A673 (cell line): ENCODE results near the gene HOXC10. TPM values are rescaled to one million over a fixed set of nuclear protein-coding genes. Genes with fewer than 3 reads are reported as not detected.

ENCODE experiments used
- BruUV-seq: library from RNA; stranded (reverse); fragments of 400-500 nt; replicated peaks from 2 replicates; lab custom pipeline; 2021; lab: Mats Ljungman, UMichigan
- CTCF ChIA-PET: fragments of 300-600 bp; sonication (Branson Sonifier 250); formaldehyde crosslinking; loops from one replicate; lab custom pipeline; 2022; ENCODE audit warnings: antibody characterized with exemption; lab: Charles Lee
- POLR2A ChIA-PET: fragments of 300-600 bp; sonication (Branson Sonifier 250); formaldehyde crosslinking; loops from one replicate; lab custom pipeline; 2022; ENCODE audit warnings: antibody characterized with exemption; ENCODE audit not compliant: low non-redundant PET; lab: Charles Lee
- DNase-seq: peaks from one replicate; pipeline ENCODE4 v3.0.0-alpha.2; 2015; ENCODE audit warnings: low spot score
- H3K27ac ChIP-seq: fragments of 200-600 bp; sonication (generic); 2 replicates; pipeline ENCODE4 v1.5.1; 2016; ENCODE audit warnings: mixed run types, low read depth, mild to moderate bottlenecking, mixed read lengths, antibody characterized with exemption, low read length; ENCODE audit not compliant: poor library complexity, severe bottlenecking
- H3K27me3 ChIP-seq: fragments of 200-600 bp; sonication (generic); replicated peaks from 2 replicates; pipeline ENCODE4 v1.6.1; 2017; ENCODE audit warnings: mixed run types, low read depth, mild to moderate bottlenecking, mixed read lengths, antibody characterized with exemption, low read length; ENCODE audit not compliant: insufficient read depth, poor library complexity
- H3K36me3 ChIP-seq: fragments of 200-600 bp; sonication (generic); 2 replicates; pipeline ENCODE4 v1.6.1; 2016; ENCODE audit warnings: mixed run types, mild to moderate bottlenecking, mixed read lengths, antibody characterized with exemption, low read length; ENCODE audit not compliant: insufficient read depth, poor library complexity, severe bottlenecking
- H3K4me1 ChIP-seq: fragments of 200-600 bp; sonication (generic); 2 replicates; pipeline ENCODE4 v1.6.1; 2017; ENCODE audit warnings: mixed run types, mild to moderate bottlenecking, mixed read lengths, antibody characterized with exemption, low read length; ENCODE audit not compliant: insufficient read depth, poor library complexity, severe bottlenecking
- H3K4me3 ChIP-seq: fragments of 200-600 bp; sonication (generic); 2 replicates; pipeline ENCODE4 v1.5.1; 2016; ENCODE audit warnings: low read depth, mixed run types, mild to moderate bottlenecking, mixed read lengths, low read length; ENCODE audit not compliant: poor library complexity, severe bottlenecking
- H3K9me3 ChIP-seq: fragments of 200-600 bp; sonication (generic); 2 replicates; pipeline ENCODE4 v1.6.1; 2016; ENCODE audit warnings: mixed run types, low read depth, mild to moderate bottlenecking, mixed read lengths, antibody characterized with exemption, low read length; ENCODE audit not compliant: poor library complexity, severe bottlenecking
- EZH2 ChIP-seq: fragments of 200-600 bp; sonication (generic); IDR thresholded peaks from 2 replicates; pipeline ENCODE4 v1.6.1; 2017; ENCODE audit warnings: borderline replicate concordance, low read depth, mild to moderate bottlenecking, mixed read lengths, antibody characterized with exemption, low read length; ENCODE audit not compliant: poor library complexity, severe bottlenecking
- intact Hi-C: fragments of 100-400 bp; cut with micrococcal nuclease; formaldehyde crosslinking; loops from one replicate; pipeline ENCODE4 v1.10.0; 2022; ENCODE audit not compliant: unreplicated experiment
- total RNA-seq: library from RNA; stranded (reverse); gene quantifications from 2 replicates; pipeline ENCODE4 v1.2.3, GENCODE V29; 2021
- TF ChIP-seq, protein P1 (sequence below): fragments of 300-800, 200-600 bp; sonication (generic); conservative IDR thresholded peaks from 2 replicates; pipeline ENCODE4 v1.5.1; 2017; ENCODE audit warnings: low read depth, mild to moderate bottlenecking, antibody characterized with exemption, low read length, moderate library complexity, mixed read lengths

HOXC10 gene
- total RNA-seq, 1 experiment from 2014 or later, result 27.8 TPM

- BruUV-seq, result no TSS peak
Measured at GRCh38 chr12:54036620-54037359, 51.8 kb downstream of the HOXC10 start.

GRCh38 chr12:54037360-54038283, 52.7 kb downstream of the HOXC10 start:
- H3K9me3 ChIP-seq, result no peaks in the 10 kb centered on the region
- no peak overlapping the region for H3K27ac ChIP-seq
- no peak overlapping the region for H3K4me3 ChIP-seq
- POLR2A ChIA-PET, result no interaction called here
- CTCF ChIA-PET, result interaction anchor here (0.6 to 1.0 kb wide), 2 partner anchors 32 to 167 kb away, joined by 3 read pairs; no protein-coding TSS in a partner anchor
- DNase-seq, result no peak
- H3K27me3 ChIP-seq, result no peaks in the 10 kb centered on the region
- no peaks in the 10 kb centered on the region for H3K36me3 ChIP-seq
- intact Hi-C loops, result no loop called here
- TF ChIP-seq EZH2, result no peak
- TF ChIP-seq, protein P1, sequence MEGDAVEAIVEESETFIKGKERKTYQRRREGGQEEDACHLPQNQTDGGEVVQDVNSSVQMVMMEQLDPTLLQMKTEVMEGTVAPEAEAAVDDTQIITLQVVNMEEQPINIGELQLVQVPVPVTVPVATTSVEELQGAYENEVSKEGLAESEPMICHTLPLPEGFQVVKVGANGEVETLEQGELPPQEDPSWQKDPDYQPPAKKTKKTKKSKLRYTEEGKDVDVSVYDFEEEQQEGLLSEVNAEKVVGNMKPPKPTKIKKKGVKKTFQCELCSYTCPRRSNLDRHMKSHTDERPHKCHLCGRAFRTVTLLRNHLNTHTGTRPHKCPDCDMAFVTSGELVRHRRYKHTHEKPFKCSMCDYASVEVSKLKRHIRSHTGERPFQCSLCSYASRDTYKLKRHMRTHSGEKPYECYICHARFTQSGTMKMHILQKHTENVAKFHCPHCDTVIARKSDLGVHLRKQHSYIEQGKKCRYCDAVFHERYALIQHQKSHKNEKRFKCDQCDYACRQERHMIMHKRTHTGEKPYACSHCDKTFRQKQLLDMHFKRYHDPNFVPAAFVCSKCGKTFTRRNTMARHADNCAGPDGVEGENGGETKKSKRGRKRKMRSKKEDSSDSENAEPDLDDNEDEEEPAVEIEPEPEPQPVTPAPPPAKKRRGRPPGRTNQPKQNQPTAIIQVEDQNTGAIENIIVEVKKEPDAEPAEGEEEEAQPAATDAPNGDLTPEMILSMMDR, result no peak
- peaks cover 34% of the 10 kb centered on the region for H3K4me1 ChIP-seq
- BruUV-seq, result no TSS peak

More at GRCh38 chr12:54036620-54037359, 51.8 kb downstream of the HOXC10 start:
- intact Hi-C loops, result no loop called here
- no peaks in the 10 kb centered on the region for H3K9me3 ChIP-seq
- H3K36me3 ChIP-seq, result no peaks in the 10 kb centered on the region
- peak; percentile 73 for DNase-seq
- H3K4me1 ChIP-seq, result peaks cover 34% of the 10 kb centered on the region
- TF ChIP-seq, protein P1, result no peak
- no peak for TF ChIP-seq EZH2
- H3K4me3 ChIP-seq, result no peak overlapping the region
- no peak overlapping the region for H3K27ac ChIP-seq
- POLR2A ChIA-PET, result no interaction called here
- CTCF ChIA-PET, result interaction anchor here (0.6 to 1.0 kb wide), 2 partner anchors 31 to 167 kb away, joined by 3 read pairs; no protein-coding TSS in a partner anchor
- no peaks in the 10 kb centered on the region for H3K27me3 ChIP-seq

- POLR2A ChIA-PET, result no interaction called here
- Histone ChIP-seq H3K27me3 (no peaks in the 10 kb centered on the region), H3K4me3 (no peak overlapping the region), H3K4me1 (peaks cover 34% of the 10 kb centered on the region), H3K9me3 (no peaks in the 10 kb centered on the region), H3K36me3 (no peaks in the 10 kb centered on the region), H3K27ac (no peak overlapping the region)
- no peak for DNase-seq
- intact Hi-C loops, result no loop called here
- TF ChIP-seq, protein P1, result no peak
- no peak for TF ChIP-seq EZH2
- BruUV-seq, result no TSS peak
- CTCF ChIA-PET, result no interaction called here
Measured at GRCh38 chr12:54038284-54038870, 53.4 kb downstream of the HOXC10 start.
